Renal cortex interstitium (tissue), 15 donors: ENCODE measurements around the gene CDS2. TPM values are rescaled to one million over a fixed set of nuclear protein-coding genes. Genes with fewer than 3 reads are reported as not detected.
"Not testable (repeated sequence)": the region's sequence is repeated elsewhere in the genome, so short reads cannot be mapped to it uniquely, and the experiment has no call there.

ENCODE experiments used
- DNase-seq, 11 donors: peaks; one replicate each; pipeline ENCODE4 v3.0.0-alpha.2; 2013; ENCODE audit warnings: low read depth in 9 of 11, low spot score in 4 of 11; ENCODE audit errors: extremely low read depth in 1 of 11
- long read RNA-seq, 16 experiments: transcript quantifications; one replicate each; lab custom pipeline, GENCODE V29; 2026
- polyA plus RNA-seq, 3 donors: library from polyadenylated mRNA; unstranded; fragments of 120-200 nt; gene quantifications; one replicate each; pipeline ENCODE4 v1.2.1, GENCODE V29; 2013; ENCODE audit not compliant: insufficient read length in 3 of 3

Gene CDS2
- polyA plus RNA-seq, result 10 to 100 TPM; 32.4 to 41.1 (median 39.7) TPM
- long read RNA-seq, donor 1, full-length matches to known transcripts, result 5 of 10 reads
- long read RNA-seq, donor 1, partial matches to known transcripts, result 5 of 10 reads
- long read RNA-seq, donor 1, other reads (novel, unspliced or antisense), result 0 of 10 reads
- long read RNA-seq, donor 2, full-length matches to known transcripts, result 12 of 12 reads
- long read RNA-seq, donor 2, partial matches to known transcripts, result 0 of 12 reads
- long read RNA-seq, donor 2, other reads (novel, unspliced or antisense), result 0 of 12 reads
- long read RNA-seq, donor 3, full-length matches to known transcripts, result 12 of 12 reads
- long read RNA-seq, donor 3, partial matches to known transcripts, result 0 of 12 reads
- long read RNA-seq, donor 3, other reads (novel, unspliced or antisense), result 0 of 12 reads
- long read RNA-seq, donor 4, full-length matches to known transcripts, result 9 of 9 reads
- long read RNA-seq, donor 4, partial matches to known transcripts, result 0 of 9 reads
- long read RNA-seq, donor 4, other reads (novel, unspliced or antisense), result 0 of 9 reads
- long read RNA-seq, donor 5, full-length matches to known transcripts, result 26 of 26 reads
- long read RNA-seq, donor 5, partial matches to known transcripts, result 0 of 26 reads
- long read RNA-seq, donor 5, other reads (novel, unspliced or antisense), result 0 of 26 reads
- long read RNA-seq, donor 6, full-length matches to known transcripts, result 16 of 16 reads
- long read RNA-seq, donor 6, partial matches to known transcripts, result 0 of 16 reads
- long read RNA-seq, donor 6, other reads (novel, unspliced or antisense), result 0 of 16 reads
- long read RNA-seq, donor 7, full-length matches to known transcripts, result 12 of 12 reads
- long read RNA-seq, donor 7, partial matches to known transcripts, result 0 of 12 reads
- long read RNA-seq, donor 7, other reads (novel, unspliced or antisense), result 0 of 12 reads
- long read RNA-seq, donor 8, full-length matches to known transcripts, result 18 of 18 reads
- long read RNA-seq, donor 8, partial matches to known transcripts, result 0 of 18 reads
- long read RNA-seq, donor 8, other reads (novel, unspliced or antisense), result 0 of 18 reads
- long read RNA-seq, donor 9, full-length matches to known transcripts, result 10 of 19 reads
- long read RNA-seq, donor 9, partial matches to known transcripts, result 9 of 19 reads
- long read RNA-seq, donor 9, other reads (novel, unspliced or antisense), result 0 of 19 reads
- long read RNA-seq, donor 10, full-length matches to known transcripts, result 4 of 4 reads
- long read RNA-seq, donor 10, partial matches to known transcripts, result 0 of 4 reads
- long read RNA-seq, donor 10, other reads (novel, unspliced or antisense), result 0 of 4 reads
- long read RNA-seq, donor 11, full-length matches to known transcripts, result 5 of 5 reads
- long read RNA-seq, donor 11, partial matches to known transcripts, result 0 of 5 reads
- long read RNA-seq, donor 11, other reads (novel, unspliced or antisense), result 0 of 5 reads
- long read RNA-seq, donor 12, full-length matches to known transcripts, result 1 of 1 reads
- long read RNA-seq, donor 12, partial matches to known transcripts, result 0 of 1 reads
- long read RNA-seq, donor 12, other reads (novel, unspliced or antisense), result 0 of 1 reads
- long read RNA-seq, donor 13, full-length matches to known transcripts, result 22 of 22 reads
- long read RNA-seq, donor 13, partial matches to known transcripts, result 0 of 22 reads
- long read RNA-seq, donor 13, other reads (novel, unspliced or antisense), result 0 of 22 reads
- long read RNA-seq, donor 14, full-length matches to known transcripts, result 11 of 11 reads
- long read RNA-seq, donor 14, partial matches to known transcripts, result 0 of 11 reads
- long read RNA-seq, donor 14, other reads (novel, unspliced or antisense), result 0 of 11 reads
- long read RNA-seq, donor 15, full-length matches to known transcripts, result 7 of 24 reads
- long read RNA-seq, donor 15, partial matches to known transcripts, result 17 of 24 reads
- long read RNA-seq, donor 15, other reads (novel, unspliced or antisense), result 0 of 24 reads
- long read RNA-seq, donor 16, full-length matches to known transcripts, result 24 of 108 reads
- long read RNA-seq, donor 16, partial matches to known transcripts, result 84 of 108 reads
- long read RNA-seq, donor 16, other reads (novel, unspliced or antisense), result 0 of 108 reads

DNA sequence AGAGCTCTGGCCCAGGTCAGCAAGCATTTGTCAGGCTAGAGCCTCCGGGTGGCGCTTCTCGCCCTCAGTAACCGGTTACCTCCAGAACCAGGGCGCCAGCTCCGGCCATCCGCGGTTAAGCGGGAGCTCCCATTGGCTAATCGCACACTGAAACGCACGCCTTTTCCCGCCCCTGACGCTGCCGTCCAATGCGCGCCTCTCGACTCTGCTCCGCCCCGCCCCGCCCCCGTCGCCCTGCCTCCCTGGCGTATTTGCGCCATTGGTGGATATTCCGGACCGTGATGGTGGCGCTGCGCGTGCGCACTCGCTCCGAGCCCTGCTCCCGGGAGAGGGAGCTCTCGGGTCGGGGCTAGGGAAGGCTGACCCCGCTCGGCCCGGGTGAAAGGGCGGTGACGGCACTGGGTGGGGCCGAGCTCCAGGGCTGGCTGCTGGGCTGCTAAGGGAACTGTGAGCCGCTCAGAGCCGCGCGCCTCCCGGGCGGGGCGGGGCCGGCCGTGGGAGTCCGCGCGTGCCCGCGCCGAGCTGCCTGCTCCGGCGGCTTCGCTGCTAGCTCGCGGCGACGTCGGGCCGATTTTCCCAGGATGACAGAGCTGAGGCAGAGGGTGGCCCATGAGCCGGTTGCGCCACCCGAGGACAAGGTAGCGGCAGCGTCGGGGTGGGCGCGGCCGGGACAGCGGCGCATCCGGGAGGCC lies at the start of gene CDS2:
CDS2 (plus strand) TSS at position 497 of the 692 bp plus-strand sequence; CDS start at position 582, 85 bp downstream.
- peak; percentile 92 to 99 (median 98) for DNase-seq

DNA sequence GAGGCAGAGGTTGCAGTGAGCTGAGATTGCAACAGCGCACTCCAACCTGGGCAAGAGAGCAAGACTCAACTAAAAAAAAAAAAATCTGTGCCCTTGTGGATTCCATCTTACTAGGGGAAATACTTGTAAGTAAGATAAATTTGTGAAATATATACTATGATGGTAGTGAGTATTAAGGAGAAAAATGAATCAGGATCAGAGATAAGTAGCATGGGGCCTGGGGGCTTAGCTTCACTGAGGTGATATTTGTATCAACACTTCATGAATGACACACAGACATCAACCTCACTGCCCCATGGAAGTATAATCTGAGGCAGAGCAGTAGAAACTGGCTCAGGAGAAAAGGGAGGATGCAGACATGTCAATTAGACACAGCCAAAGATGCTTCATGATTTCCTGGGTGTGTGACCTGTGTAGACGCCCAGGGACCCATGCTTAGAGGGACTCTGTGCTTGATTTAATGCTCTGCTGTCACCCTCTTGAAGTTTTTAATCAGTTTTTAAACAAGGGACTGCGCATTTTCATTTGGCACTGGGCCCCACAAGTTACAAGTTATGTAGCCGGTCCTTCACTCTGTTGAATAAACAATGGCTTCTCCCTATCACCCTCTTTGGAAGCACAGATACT lies 48.9 kb upstream of the CDS2 start:
- DNase-seq, result no peak

DNA sequence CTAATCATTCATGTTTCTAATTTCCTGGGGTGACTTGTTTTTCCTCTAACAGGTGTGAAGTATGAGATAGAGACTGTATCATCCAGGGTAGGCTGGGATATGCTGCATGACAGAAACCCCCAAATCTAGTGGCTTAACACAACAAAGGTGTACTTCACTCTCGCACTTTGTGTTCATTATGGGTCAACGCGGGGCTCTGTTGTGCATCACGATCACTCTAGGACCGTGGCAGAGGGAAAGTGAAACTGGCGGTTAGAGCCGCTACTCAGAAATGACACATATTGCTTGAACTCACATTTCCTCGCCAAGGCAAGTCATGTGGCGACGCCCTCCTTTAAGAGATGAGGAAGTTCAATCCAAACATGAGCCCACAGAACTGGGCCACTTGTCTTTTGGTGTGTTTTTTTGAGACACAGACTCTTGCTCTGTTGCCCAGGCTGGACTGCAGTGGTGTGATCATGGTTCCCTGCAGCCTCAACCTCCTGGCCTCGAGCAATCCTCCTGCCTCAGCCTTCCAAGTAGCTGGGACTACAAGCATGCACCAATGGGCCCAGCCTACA lies 48.3 kb upstream of the CDS2 start:
- DNase-seq, result no peak

GRCh38 chr20:5080384-5080877 lies 46.4 kb upstream of the CDS2 start:
- DNase-seq, result no peak

GRCh38 chr20:5085380-5085779 lies 41.4 kb upstream of the CDS2 start:
- no peak for DNase-seq

DNA sequence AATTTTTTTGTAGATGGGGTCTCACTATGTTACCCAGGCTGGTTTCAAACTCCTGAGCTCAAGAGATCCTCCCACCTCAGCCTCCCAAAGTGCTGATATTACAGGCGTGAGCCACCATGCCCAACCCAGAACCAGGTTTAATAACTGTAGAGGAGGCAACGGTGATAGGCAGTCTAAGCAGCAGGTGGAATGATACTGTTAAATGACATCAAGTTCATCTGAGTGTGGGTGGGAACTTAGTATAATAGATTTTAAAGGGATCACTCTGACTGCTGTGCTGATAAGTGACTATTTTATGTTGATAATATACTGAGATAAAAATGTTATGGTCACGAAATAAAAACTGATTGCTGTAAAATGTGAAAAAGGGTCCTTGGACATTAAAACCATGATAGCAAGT lies 38.1 kb upstream of the CDS2 start:
- no peak for DNase-seq

GRCh38 chr20:5090191-5090590 lies 36.6 kb upstream of the CDS2 start:
- DNase-seq, result no peak

DNA sequence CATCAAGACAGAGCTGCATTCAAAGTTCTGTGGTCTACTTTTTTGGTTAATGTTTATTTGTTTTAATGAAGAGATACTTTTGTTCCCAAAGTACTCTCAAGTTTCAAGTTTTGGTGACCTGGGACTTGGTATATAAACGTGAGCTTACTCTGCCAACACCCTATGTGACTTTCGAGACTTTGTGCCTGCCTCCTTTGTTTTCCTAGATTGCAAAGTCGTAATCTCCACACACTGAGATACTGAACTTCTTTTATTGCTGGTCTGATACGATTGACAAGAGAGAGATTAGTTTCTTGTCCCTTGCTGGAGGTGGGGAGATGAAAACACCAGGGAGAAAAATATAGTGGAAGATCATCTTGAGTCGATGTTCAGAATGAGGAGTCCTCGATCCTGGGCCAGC lies 34.9 kb upstream of the CDS2 start:
- DNase-seq, result no peak

DNA sequence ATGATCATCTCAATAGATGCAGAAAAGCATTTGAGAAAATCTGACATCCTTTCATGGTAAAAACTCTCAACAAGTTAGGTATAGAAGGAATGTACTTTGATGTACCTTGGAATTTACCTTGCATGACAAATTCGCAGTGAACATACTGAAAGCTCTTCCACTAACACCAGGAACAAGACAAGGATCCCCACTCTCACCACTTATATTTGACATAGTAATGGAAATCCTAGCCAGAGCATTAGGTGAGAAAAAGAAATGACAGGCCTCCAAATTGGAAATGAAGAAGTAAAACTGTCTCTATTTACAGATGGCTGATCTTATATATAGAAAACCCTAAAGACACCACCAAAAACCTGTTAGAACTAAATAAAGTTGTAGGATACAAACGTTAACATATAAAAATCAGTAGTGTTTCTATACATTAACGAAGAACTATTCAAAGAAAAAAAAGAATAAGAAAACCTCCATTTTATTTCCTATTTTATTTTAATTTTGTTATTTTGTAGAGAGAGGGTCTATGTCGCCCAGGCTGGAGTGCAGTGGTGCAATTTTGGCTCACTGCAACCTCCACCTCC lies 34.0 kb upstream of the CDS2 start:
- no peak for DNase-seq

DNA sequence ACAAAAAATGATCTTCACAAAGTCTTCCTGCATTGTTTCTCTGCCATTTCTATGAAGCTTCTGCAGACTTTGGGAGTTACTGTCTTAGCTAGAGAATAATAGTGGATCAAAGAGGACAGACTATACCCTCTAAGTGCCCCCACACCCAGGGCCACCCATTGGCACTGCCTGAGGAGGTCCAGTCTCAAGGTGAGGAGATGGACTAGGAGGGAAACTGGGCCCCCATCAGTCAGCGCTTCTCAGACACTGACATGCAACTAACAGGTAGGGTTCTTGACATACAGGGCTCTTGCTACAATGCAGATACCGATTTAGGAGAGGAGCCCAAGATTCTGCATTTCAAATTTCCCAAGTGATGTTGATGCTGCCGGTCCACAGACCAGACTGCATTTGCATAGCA lies 31.4 kb upstream of the CDS2 start:
- DNase-seq, result no peak

DNA sequence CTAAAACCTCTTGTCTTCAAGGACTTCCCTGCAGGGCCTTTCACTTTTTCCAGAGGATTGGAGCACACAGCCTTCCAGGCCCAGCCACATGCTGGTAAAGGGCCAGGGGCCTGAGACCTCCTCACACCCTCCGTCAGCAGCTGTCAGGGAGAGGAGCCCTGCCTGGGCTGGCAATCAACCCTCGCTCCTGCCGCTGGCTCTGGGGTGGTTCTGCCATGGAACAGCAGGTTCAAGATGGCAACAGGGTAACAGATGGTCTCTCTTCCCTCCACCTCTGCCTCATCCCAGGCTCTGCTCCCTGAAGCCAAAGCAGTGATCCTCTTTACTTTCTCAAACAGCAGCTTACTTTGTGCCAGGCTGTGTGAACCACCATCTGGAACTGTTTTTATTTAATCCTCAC lies 30.9 kb upstream of the CDS2 start:
- DNase-seq, result no peak

DNA sequence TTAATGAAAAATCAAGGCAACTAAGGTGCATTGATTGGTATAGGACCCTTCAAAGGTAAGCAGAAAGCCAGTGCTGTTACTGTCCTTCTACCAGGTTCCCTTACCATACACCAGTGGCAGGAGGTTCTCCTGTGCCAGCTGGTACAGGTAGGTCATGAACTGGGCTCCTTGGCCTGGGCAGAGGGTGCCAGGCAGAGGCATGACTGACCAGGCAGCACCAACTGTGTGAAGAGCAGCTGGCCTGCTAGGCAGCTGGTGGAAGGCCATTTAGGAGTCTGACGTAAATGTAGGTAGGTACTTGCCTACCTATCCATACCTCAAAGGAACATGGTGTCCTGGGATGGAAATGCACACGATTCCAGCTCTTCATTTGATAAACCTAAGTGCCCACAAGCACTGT lies 30.3 kb upstream of the CDS2 start:
- DNase-seq, result no peak

- DNase-seq, result not testable (repeated sequence)
These were observed 27.8 kb upstream of the CDS2 start for GRCh38 chr20:5099009-5099408.

GRCh38 chr20:5099909-5100308 lies 26.9 kb upstream of the CDS2 start:
- DNase-seq, result not testable (repeated sequence)

GRCh38 chr20:5100684-5101347 lies 26.0 kb upstream of the CDS2 start:
- peak in 5 of 11 donors; percentile 19 to 46 (median 41) for DNase-seq
